K562 (cell line): Measurements from ENCODE around the gene PCDHGA8. TPM values are rescaled to one million over a fixed set of nuclear protein-coding genes. Genes with fewer than 3 reads are reported as not detected.

Source experiments
- ARID2 ChIP-seq: fragments of 450-650 bp; IDR thresholded peaks from 2 replicates; pipeline ENCODE4 v1.6.1; 2017; ENCODE audit warnings: antibody characterized with exemption, mild to moderate bottlenecking
- ARNT ChIP-seq, 2 experiments: fragments of 450-650 bp; IDR thresholded peaks; 2 replicates each; pipeline ENCODE4 v1.6.1; 2016; ENCODE audit warnings: mild to moderate bottlenecking in 1 of 2
- C11orf30 ChIP-seq: fragments of 450-650 bp; IDR thresholded peaks from 2 replicates; pipeline ENCODE4 v1.6.1; 2016; ENCODE audit warnings: low read depth, mild to moderate bottlenecking
- CBX2 ChIP-seq: fragments of 200-600 bp; sonication (generic); IDR thresholded peaks from one replicate; pipeline ENCODE4 v1.6.1; 2012; ENCODE audit warnings: mild to moderate bottlenecking, low read length, inconsistent platforms; ENCODE audit not compliant: insufficient read depth, poor library complexity, severe bottlenecking
- CREM ChIP-seq: IDR thresholded peaks from 2 replicates; pipeline ENCODE4 v1.6.1; 2014; ENCODE audit warnings: antibody characterized with exemption, low read depth
- EP400 ChIP-seq: fragments of 450-650 bp; IDR thresholded peaks from 2 replicates; pipeline ENCODE4 v1.6.1; 2017; ENCODE audit warnings: antibody characterized with exemption, mild to moderate bottlenecking, moderate library complexity
- HIVEP1 ChIP-seq: fragments of 250-450 bp; sonication (Bioruptor Pico); IDR thresholded peaks from 2 replicates; pipeline ENCODE4 v1.4.0; 2020; ENCODE audit warnings: mild to moderate bottlenecking
- JUNB ChIP-seq: fragments of 450-650 bp; formaldehyde crosslinking; conservative IDR thresholded peaks from 2 replicates; pipeline ENCODE4 v1.4.0; 2020; ENCODE audit warnings: mild to moderate bottlenecking
- JUND ChIP-seq, 2 experiments: IDR thresholded peaks; 2 replicates in 1 of 2; 3 replicates in 1 of 2; pipeline ENCODE4 v1.6.1; 2011; ENCODE audit warnings: borderline replicate concordance in 2 of 2, low read depth in 2 of 2, low read length in 2 of 2, improper control_type of control experiment in 1 of 2, missing biosample characterization in 1 of 2, missing genetic modification characterization in 1 of 2, missing genetic modification reagents in 1 of 2
- NFE2 ChIP-seq: IDR thresholded peaks from 2 replicates; pipeline ENCODE4 v1.6.1; 2014; ENCODE audit warnings: antibody characterized with exemption, low read depth
- NFYB ChIP-seq: IDR thresholded peaks from 2 replicates; pipeline ENCODE4 v1.6.1; 2011; ENCODE audit warnings: mild to moderate bottlenecking, moderate library complexity; ENCODE audit not compliant: insufficient read length; ENCODE audit errors: extremely low read depth
- NRF1 ChIP-seq, 2 experiments: fragments of 450-650 bp; IDR thresholded peaks in 1 of 2; conservative IDR thresholded peaks in 1 of 2; 2 replicates each; pipeline ENCODE4 v1.6.1; 2014; ENCODE audit warnings: mild to moderate bottlenecking in 2 of 2
- OTX1 ChIP-seq: fragments of 450-650 bp; formaldehyde crosslinking; IDR thresholded peaks from 2 replicates; pipeline ENCODE4 v1.4.0; 2022; ENCODE audit warnings: mild to moderate bottlenecking
- PHTF2 ChIP-seq: fragments of 250-450 bp; sonication (Bioruptor Pico); IDR thresholded peaks from 2 replicates; pipeline ENCODE4 v1.5.0; 2021; ENCODE audit warnings: mild to moderate bottlenecking
- RB1 ChIP-seq: fragments of 450-650 bp; IDR thresholded peaks from 2 replicates; pipeline ENCODE4 v1.6.1; 2017; ENCODE audit warnings: low read depth, mild to moderate bottlenecking
- SRSF3 ChIP-seq: fragments of 200-400 bp; formaldehyde crosslinking; IDR thresholded peaks from 2 replicates; pipeline ENCODE4 v1.6.1; 2016; ENCODE audit warnings: mild to moderate bottlenecking, low read length, moderate library complexity; ENCODE audit not compliant: insufficient read depth
- TAF1 ChIP-seq: IDR thresholded peaks from 2 replicates; pipeline ENCODE4 v1.6.1; 2011; ENCODE audit warnings: mild to moderate bottlenecking, low read length, moderate library complexity; ENCODE audit not compliant: insufficient read depth, control insufficient read depth, severe bottlenecking; ENCODE audit errors: extremely low read depth
- TRIM28 ChIP-seq: fragments of 450-650 bp; IDR thresholded peaks from 2 replicates; pipeline ENCODE4 v1.6.1; 2017
- YY1 ChIP-seq, 3 experiments: IDR thresholded peaks; 2 replicates each; pipeline ENCODE4 v1.6.1; 2011; ENCODE audit warnings: low read length in 2 of 3, mild to moderate bottlenecking in 2 of 3, moderate library complexity in 2 of 3, borderline replicate concordance in 1 of 3, control low read depth in 1 of 3, low read depth in 1 of 3; ENCODE audit not compliant: insufficient read depth in 3 of 3, insufficient replicate concordance in 2 of 3, control insufficient read depth in 1 of 3, insufficient read length in 1 of 3; ENCODE audit errors: extremely low read depth in 1 of 3
- ZC3H8 ChIP-seq: fragments of 450-650 bp; IDR thresholded peaks from 2 replicates; pipeline ENCODE4 v1.6.1; 2017
- ZNF23 ChIP-seq: fragments of 250-450 bp; sonication (Bioruptor Pico); IDR thresholded peaks from 2 replicates; pipeline ENCODE4 v1.4.0; 2020; ENCODE audit warnings: mild to moderate bottlenecking
- ZNF511 ChIP-seq: sonication (generic); formaldehyde crosslinking; IDR thresholded peaks from 2 replicates; pipeline ENCODE4 v1.8.0; 2022; ENCODE audit warnings: mild to moderate bottlenecking, missing genetic modification reagents
- ZNF518B ChIP-seq: fragments of 250-450 bp; sonication (Bioruptor Pico); IDR thresholded peaks from 2 replicates; pipeline ENCODE4 v1.5.0; 2021; ENCODE audit warnings: mild to moderate bottlenecking, moderate library complexity
- ZNF766 ChIP-seq: fragments of 200-800 bp; sonication (Bioruptor generic); conservative IDR thresholded peaks from 2 replicates; pipeline ENCODE4 v1.6.1; 2016; ENCODE audit warnings: missing genetic modification characterization, missing compliant biosample characterization
- ZSCAN29 ChIP-seq: fragments of 450-650 bp; IDR thresholded peaks from 2 replicates; pipeline ENCODE4 v1.6.1; 2017
- polyA plus RNA-seq, 8 experiments: library from polyadenylated mRNA; depleted of rRNA in 4 of 8; stranded (reverse) in 5 of 8; unstranded in 3 of 8; fragments of >200 nt; fragmentation: Nextera tagmentation in 2 of 8; fragmentation: Illumina TruSeq in 1 of 8; extraction: Ambion mirVana in 2 of 8; extraction: Trizol in 1 of 8; gene quantifications; 2 replicates each; pipeline versions ENCODE4 v1.2.1 to v1.2.3, GENCODE V29; 2011 to 2014; ENCODE audit warnings: inconsistent platforms in 1 of 8, missing spikeins in 1 of 8
- total RNA-seq, 7 experiments: library from RNA; depleted of rRNA in 6 of 7; stranded (reverse); fragments of >200 nt in 6 of 7; fragmentation: Illumina TruSeq in 2 of 7; extraction: Trizol in 2 of 7; gene quantifications; 2 replicates each; pipeline versions ENCODE4 v1.2.1 to v1.2.3, GENCODE V29; 2011 to 2021; ENCODE audit warnings: low replicate concordance in 1 of 7

PCDHGA8 gene
- total and polyA plus RNA-seq, 9 of the 15 experiments (the other 6 are each of a cell fraction or from before 2014, with no cell fraction given), result 0.04 to 0.11 (median 0.07) TPM; not detected in 2

GRCh38 chr5:141412854-141413539 is 20.6 kb downstream of the PCDHGA8 start, which contains the start of gene PCDHGA10 (continued):
- TF ChIP-seq JUND (IDR thresholded peaks at IDR 0.05; ENCODE audit: borderline replicate concordance, low read depth, low read length), result no peak
- no peak for TF ChIP-seq JUND (tag; IDR thresholded peaks at IDR 0.05; ENCODE audit: borderline replicate concordance, low read depth, low read length)
- no peak for TF ChIP-seq TAF1
- TF ChIP-seq ZNF518B (CRISPR knock-in tag), result no peak
- no peak for TF ChIP-seq NFE2
- TF ChIP-seq CREM, result no peak
- TF ChIP-seq HIVEP1 (CRISPR knock-in tag), result no peak
- TF ChIP-seq CBX2, result no peak
- TF ChIP-seq ARID2, result no peak
- TF ChIP-seq ZNF511, result no peak
- no peak for TF ChIP-seq ZNF23 (CRISPR knock-in tag)
- TF ChIP-seq SRSF3, result no peak
- TF ChIP-seq NRF1 (conservative IDR thresholded peaks at IDR 0.05 in 1 of 2, IDR thresholded peaks at IDR 0.05 in 1 of 2), result peak; percentile 33 to 37; a peak in 2 of 4 replicates
- TF ChIP-seq C11orf30, result no peak
- no peak for TF ChIP-seq YY1 (IDR thresholded peaks at IDR 0.05; ENCODE audit: borderline replicate concordance in 1 of 3, control insufficient read depth in 1 of 3, extremely low read depth in 1 of 3, insufficient read depth in 3 of 3, insufficient read length in 1 of 3, insufficient replicate concordance in 2 of 3, low read depth in 1 of 3, low read length in 2 of 3)
- TF ChIP-seq ZC3H8, result no peak
- no peak for TF ChIP-seq TRIM28
- TF ChIP-seq OTX1, result no peak
- no peak for TF ChIP-seq ZNF766 (CRISPR knock-in tag)
- TF ChIP-seq RB1, result no peak
- TF ChIP-seq JUNB (CRISPR knock-in tag), result no peak
- no peak for TF ChIP-seq ARNT (IDR thresholded peaks at IDR 0.05)
- peak; percentile 95 for TF ChIP-seq ZSCAN29
- TF ChIP-seq PHTF2, result no peak
- TF ChIP-seq NFYB, result no peak
- TF ChIP-seq EP400, result no peak
